Measurements from ENCODE around the gene ACOT7.
A peak's percentile ranks its signal among the peaks of the same experiment; 100 is the strongest.

The ACOT7 gene

DNA sequence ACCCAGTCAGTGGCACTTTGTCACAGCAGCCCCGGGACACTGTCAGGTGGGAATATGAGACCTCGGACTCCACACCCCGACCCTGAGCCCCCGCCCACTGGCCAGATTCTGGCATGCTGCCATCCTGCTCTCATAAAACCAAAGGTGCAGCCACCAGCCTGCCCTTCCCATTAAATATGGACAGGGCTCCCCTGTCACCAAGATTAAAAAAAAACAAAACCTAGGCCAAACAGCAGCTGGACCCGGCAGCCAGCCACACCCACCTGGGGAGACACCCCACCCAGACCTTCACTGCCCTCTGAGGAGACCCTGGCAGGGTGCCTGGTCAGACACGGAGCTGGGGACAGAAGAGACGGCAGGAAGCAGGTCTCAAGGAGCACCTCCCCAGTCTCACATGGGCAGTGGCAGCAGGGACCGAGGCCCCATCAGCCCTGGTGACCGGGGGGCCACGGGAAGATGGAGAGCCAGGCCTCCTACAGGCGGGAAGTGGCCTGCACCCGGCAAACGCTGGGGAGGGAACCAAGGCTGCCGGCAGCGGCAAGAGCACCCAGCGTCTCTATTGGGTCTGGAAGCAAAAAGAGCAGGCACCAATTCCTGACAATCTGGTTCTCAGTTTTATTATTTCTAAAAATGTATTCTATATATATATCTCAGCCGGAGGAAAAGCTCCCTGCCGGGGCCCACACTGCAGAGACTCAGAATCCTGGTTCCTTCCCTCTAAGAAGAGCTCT is 61.9 kb downstream of the ACOT7 start:
- TF ChIP-seq, protein P1, sequence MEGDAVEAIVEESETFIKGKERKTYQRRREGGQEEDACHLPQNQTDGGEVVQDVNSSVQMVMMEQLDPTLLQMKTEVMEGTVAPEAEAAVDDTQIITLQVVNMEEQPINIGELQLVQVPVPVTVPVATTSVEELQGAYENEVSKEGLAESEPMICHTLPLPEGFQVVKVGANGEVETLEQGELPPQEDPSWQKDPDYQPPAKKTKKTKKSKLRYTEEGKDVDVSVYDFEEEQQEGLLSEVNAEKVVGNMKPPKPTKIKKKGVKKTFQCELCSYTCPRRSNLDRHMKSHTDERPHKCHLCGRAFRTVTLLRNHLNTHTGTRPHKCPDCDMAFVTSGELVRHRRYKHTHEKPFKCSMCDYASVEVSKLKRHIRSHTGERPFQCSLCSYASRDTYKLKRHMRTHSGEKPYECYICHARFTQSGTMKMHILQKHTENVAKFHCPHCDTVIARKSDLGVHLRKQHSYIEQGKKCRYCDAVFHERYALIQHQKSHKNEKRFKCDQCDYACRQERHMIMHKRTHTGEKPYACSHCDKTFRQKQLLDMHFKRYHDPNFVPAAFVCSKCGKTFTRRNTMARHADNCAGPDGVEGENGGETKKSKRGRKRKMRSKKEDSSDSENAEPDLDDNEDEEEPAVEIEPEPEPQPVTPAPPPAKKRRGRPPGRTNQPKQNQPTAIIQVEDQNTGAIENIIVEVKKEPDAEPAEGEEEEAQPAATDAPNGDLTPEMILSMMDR (IDR thresholded peaks at IDR 0.05; ENCODE audit: low read depth, low read length): no peak
- DNase-seq (ENCODE audit: extremely low read depth, low read depth): no peak

DNA sequence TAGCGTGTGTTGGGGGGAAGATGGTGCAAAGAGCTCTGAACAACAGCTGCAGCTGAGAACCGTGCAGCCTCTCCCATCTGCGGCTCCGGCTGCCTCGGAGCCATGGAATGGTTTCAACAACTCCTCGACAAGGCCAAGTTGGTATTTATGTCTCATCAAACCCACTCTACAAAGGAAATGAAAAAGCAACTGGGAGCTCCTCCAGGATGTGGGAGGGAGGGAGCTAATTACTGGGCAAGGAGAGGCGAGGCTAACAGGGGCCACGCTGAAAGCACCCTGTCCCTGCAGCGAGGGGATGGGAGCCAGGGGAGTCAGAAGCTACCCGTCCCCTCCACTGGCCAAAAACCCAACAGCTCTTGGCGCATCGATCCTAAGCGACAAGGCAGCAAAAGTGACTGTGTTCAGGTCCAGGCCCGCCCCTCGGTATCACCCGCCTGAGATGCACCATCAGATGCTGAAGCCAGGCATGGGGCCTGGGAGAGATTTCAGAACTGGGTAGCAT is 63.1 kb downstream of the ACOT7 start:
- TF ChIP-seq, protein P1 (IDR thresholded peaks at IDR 0.05; ENCODE audit: low read depth, low read length): no peak
- peak; percentile 54 for DNase-seq (ENCODE audit: extremely low read depth, low read depth)

DNA sequence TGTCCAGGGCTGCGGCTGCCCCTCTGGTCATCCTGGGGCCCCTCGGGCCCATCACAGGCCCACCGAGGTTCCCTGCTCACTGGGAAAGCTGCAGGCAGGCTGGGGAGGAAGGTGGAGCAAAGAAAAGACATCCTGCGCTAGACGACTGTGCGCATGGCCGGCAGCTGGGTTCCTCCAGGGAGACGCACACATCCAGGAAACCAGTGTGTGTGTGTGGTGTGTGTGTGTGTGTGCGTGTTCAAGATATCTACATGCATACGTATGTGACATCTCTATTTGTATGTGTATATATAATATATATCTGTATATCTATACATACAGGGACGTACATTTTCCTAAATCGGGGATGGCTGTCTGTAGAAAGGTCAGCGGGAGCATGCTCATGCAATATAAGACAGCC is 63.7 kb downstream of the ACOT7 start:
- peak; percentile 14 for DNase-seq (ENCODE audit: extremely low read depth, low read depth)
- TF ChIP-seq, protein P1 (IDR thresholded peaks at IDR 0.05; ENCODE audit: low read depth, low read length): no peak

DNA sequence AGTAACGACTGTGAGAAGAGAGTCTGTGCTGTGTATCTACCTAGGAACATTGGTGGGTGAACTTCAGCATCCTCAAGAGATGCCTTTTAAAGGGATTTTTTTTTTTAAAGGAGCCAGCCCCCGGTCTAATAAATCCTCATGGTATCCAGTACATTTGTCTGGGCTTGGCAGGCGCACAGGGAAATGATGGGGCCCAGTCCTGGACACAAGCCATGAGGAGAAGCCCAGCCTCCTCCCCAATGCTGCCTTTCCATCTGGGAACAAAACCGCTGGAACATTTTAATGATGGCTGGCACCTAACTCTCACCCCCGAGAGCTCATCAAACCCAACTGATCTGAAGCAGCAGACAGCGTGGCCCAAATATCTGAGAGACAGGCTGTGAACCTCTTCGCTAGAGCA is 64.2 kb downstream of the ACOT7 start:
- TF ChIP-seq, protein P1 (IDR thresholded peaks at IDR 0.05; ENCODE audit: low read depth, low read length): no peak
- no peak for DNase-seq (ENCODE audit: extremely low read depth, low read depth)

DNA sequence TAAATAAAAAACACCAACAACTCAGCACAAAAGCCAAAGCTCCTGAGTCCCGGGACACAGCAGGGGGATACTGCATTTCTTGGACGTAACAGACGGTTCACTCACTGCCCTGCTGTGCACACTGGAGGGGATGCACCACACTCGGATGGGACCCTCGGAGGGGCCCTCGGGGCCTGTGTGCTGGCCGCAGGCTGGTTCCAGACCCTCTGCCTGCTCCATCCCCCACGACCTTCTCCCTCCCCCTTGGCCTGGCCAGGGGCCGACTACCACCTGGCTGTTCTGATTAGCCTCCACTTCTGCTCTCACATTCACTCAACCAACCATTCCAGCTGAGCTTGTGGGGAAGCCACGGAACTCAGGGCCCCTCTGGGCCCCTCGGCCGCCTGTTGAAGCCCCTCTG is 64.9 kb downstream of the ACOT7 start:
- DNase-seq (ENCODE audit: extremely low read depth, low read depth): no peak
- TF ChIP-seq, protein P1 (IDR thresholded peaks at IDR 0.05; ENCODE audit: low read depth, low read length): no peak

DNA sequence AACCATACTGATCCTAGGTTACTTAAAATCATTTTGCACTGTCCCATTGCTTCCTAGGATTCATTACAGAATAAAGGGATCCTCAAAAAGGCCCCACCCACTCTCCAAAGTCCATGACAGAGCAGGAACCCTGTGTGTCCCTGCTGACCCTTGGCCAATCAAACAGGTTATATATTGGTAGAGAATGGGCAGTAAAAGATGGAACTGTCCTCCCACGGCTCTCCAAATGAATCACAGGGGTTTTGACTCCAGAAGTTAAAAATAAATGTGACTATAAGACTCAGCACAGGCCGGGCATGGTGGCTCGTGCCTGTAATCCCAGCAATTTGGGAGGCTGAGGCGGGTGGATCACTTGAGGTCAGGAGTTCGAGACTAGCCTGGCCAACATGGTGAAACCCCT is 65.5 kb downstream of the ACOT7 start:
- DNase-seq (ENCODE audit: extremely low read depth, low read depth): no peak
- TF ChIP-seq, protein P1 (IDR thresholded peaks at IDR 0.05; ENCODE audit: low read depth, low read length): no peak

DNA sequence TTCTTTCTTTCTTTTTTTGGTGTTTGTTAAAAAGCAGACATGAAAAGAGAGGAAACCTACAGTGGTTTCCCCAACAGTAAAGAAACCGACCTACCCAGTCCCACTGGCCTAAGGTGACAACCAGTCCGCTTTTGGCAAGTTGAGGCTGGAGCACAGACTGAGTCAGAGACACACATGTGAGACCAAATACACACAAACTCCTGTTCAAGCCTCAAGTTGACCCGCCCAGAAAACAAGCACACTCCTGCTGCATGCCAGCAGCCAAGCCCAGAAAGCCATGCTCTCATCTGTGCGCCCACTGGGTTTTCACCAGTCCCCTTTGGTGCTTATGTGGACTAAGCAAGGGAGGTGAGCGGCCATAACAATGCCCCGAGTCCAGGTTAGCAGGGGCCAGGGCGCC is 68.1 kb downstream of the ACOT7 start:
- DNase-seq (ENCODE audit: extremely low read depth, low read depth): no peak
- TF ChIP-seq, protein P1 (IDR thresholded peaks at IDR 0.05; ENCODE audit: low read depth, low read length): no peak
